Measurements from ENCODE around the gene RAPGEF4.

The RAPGEF4 gene

GRCh38 chr2:172938713-172939375 is 203.2 kb downstream of the RAPGEF4 start:
- in situ Hi-C loops (cut with MboI; ENCODE audit: low sequenced_read_pairs, unreplicated experiment), result no loop called here
- no peak for TF ChIP-seq CTCF (IDR thresholded peaks at IDR 0.05; ENCODE audit: borderline replicate concordance, control extremely low read depth, extremely low read depth, insufficient read depth, missing control alignments)
- no peak for DNase-seq (ENCODE audit: low spot score)

GRCh38 chr2:172943539-172943938 is 207.9 kb downstream of the RAPGEF4 start:
- in situ Hi-C loops (cut with MboI; ENCODE audit: low sequenced_read_pairs, unreplicated experiment), result no loop called here
- TF ChIP-seq CTCF (IDR thresholded peaks at IDR 0.05; ENCODE audit: borderline replicate concordance, control extremely low read depth, extremely low read depth, insufficient read depth, missing control alignments), result no peak

GRCh38 chr2:172944022-172944793 is 208.6 kb downstream of the RAPGEF4 start:
- DNase-seq (ENCODE audit: low spot score), result no peak
- no peak for TF ChIP-seq CTCF (IDR thresholded peaks at IDR 0.05; ENCODE audit: borderline replicate concordance, control extremely low read depth, extremely low read depth, insufficient read depth, missing control alignments)
- in situ Hi-C loops (cut with MboI; ENCODE audit: low sequenced_read_pairs, unreplicated experiment), result no loop called here

More at GRCh38 chr2:172943539-172943938, 207.9 kb downstream of the RAPGEF4 start:
- DNase-seq (ENCODE audit: low spot score), result no peak

GRCh38 chr2:172944794-172945509 is 209.3 kb downstream of the RAPGEF4 start:
- no peak for TF ChIP-seq CTCF (IDR thresholded peaks at IDR 0.05; ENCODE audit: borderline replicate concordance, control extremely low read depth, extremely low read depth, insufficient read depth, missing control alignments)
- DNase-seq (ENCODE audit: low spot score), result no peak
- in situ Hi-C loops (cut with MboI; ENCODE audit: low sequenced_read_pairs, unreplicated experiment), result no loop called here

- DNase-seq (ENCODE audit: low spot score), result no peak
- no peak for TF ChIP-seq CTCF (IDR thresholded peaks at IDR 0.05; ENCODE audit: borderline replicate concordance, control extremely low read depth, extremely low read depth, insufficient read depth, missing control alignments)
- in situ Hi-C loops (cut with MboI; ENCODE audit: low sequenced_read_pairs, unreplicated experiment), result no loop called here
Measured at GRCh38 chr2:172945510-172945850, 209.8 kb downstream of the RAPGEF4 start.

GRCh38 chr2:172947461-172948153 is 212.0 kb downstream of the RAPGEF4 start:
- in situ Hi-C loops (cut with MboI; ENCODE audit: low sequenced_read_pairs, unreplicated experiment), result no loop called here
- no peak for TF ChIP-seq CTCF (IDR thresholded peaks at IDR 0.05; ENCODE audit: borderline replicate concordance, control extremely low read depth, extremely low read depth, insufficient read depth, missing control alignments)
- no peak for DNase-seq (ENCODE audit: low spot score)
